ENCODE measurements around the gene TAF11L5.
"Not testable (repeated sequence)": the region's sequence is repeated elsewhere in the genome, so short reads cannot be mapped to it uniquely, and the experiment has no call there.

GRCh38 chr5:17524935-17525334, at the start of gene TAF11L5:
- TF ChIP-seq CTCF (IDR thresholded peaks at IDR 0.05; ENCODE audit: low read length); EZH2 (optimal IDR thresholded peaks at IDR 0.05; ENCODE audit: low read depth, low read length); EZH2phosphoT487 (IDR thresholded peaks at IDR 0.05; ENCODE audit: low read length): not testable (repeated sequence)

Measured in MM.1S (cell line).